ENCODE results near the gene TSPAN14. TPM values are rescaled to one million over a fixed set of nuclear protein-coding genes. Genes with fewer than 3 reads are reported as not detected.

Gene TSPAN14
- total RNA-seq, 2 donors from 2014 or later, result 83.5 to 91.7 TPM

DNA sequence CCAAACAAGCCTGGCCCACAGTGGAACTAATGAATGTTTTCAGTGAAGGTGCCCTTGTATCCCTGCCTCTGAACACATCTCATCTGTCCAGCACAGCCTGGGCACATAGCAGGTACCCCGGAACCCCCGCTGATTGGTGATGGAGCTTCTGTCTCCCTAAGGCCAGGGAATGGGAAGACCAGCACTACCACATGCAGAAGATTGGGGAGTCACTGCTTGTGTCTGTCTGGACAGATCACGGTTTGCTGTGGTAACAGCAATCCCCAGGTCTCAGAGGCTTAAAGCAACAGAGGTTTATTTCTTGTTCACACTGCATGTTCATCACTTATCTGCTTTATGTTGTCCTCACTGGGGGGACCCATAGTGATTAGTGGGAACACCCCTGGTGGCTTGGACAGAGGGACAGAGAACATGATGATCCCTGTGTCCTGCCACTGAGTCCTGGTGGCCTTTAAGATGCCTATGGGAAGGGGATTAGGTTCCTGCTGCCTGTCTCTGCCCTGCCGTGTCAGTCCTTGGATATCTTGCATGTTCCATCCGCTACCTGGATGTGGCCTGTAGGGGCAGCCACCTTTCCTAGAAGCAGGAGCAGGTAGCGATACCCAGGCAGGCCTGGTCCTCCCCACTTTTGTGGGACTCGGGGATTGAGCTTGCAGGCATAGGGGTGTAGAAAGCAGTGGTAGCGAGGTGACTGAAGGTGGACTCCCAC is 3.6 kb downstream of the TSPAN14 start:
- Histone ChIP-seq H3K27me3 (no peaks in the 10 kb centered on the region), H3K4me1 (peaks cover 52% of the 10 kb centered on the region), H3K36me3 (no peaks in the 10 kb centered on the region), H3K9ac (ENCODE audit: low read depth in 2 of 2, low read length in 2 of 2) (peak overlapping the region in 1 of 2 donors; percentile 82), H3K9me3 (no peaks in the 10 kb centered on the region), H3K4me3 (no peak overlapping the region), H3K27ac (peak overlapping the region; percentile 79)
- intact Hi-C loops (cut with DNase I), result no loop called here
- TF ChIP-seq CTCF (IDR thresholded peaks at IDR 0.05), result no peak
- no peak for DNase-seq

DNA sequence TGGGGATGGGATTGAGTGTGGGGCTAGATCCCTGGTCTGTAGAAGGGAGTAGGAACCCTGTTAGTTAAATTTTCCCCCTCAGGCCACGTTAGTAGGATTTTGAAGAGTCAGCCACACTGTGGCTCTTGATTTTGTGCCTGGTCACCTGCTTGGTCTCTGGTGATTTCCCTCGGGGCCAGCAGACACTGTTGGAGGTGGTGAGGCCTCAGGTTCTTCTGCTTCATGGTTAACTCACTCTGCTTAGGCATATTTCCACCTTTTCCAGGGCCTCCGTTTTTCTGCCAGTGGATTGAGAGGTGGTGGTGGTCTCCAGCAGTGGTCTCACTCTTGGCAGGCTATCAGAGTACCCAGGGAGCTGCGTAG is 4.1 kb downstream of the TSPAN14 start:
- H3K4me1 ChIP-seq, result peaks cover 57% of the 10 kb centered on the region
- no peaks in the 10 kb centered on the region for H3K9me3 ChIP-seq
- H3K27me3 ChIP-seq, result no peaks in the 10 kb centered on the region
- peak overlapping the region; percentile 79 for H3K27ac ChIP-seq
- H3K36me3 ChIP-seq, result no peaks in the 10 kb centered on the region
- peak overlapping the region in 1 of 2 donors; percentile 82 for H3K9ac ChIP-seq (ENCODE audit: low read depth in 2 of 2, low read length in 2 of 2)
- no peak for DNase-seq
- intact Hi-C loops (cut with DNase I), result no loop called here
- H3K4me3 ChIP-seq, result no peak overlapping the region
- no peak for TF ChIP-seq CTCF (IDR thresholded peaks at IDR 0.05)

GRCh38 chr10:80458638-80459037 is 4.5 kb downstream of the TSPAN14 start:
- H3K27me3 ChIP-seq, result no peaks in the 10 kb centered on the region
- no peak for DNase-seq
- no peak overlapping the region for H3K4me3 ChIP-seq
- H3K9ac ChIP-seq (ENCODE audit: low read depth in 2 of 2, low read length in 2 of 2), result peak overlapping the region in 1 of 2 donors; percentile 82
- peak overlapping the region; percentile 79 for H3K27ac ChIP-seq
- intact Hi-C loops (cut with DNase I), result no loop called here
- H3K4me1 ChIP-seq, result peaks cover 59% of the 10 kb centered on the region
- H3K36me3 ChIP-seq, result no peaks in the 10 kb centered on the region
- no peak for TF ChIP-seq CTCF (IDR thresholded peaks at IDR 0.05)
- H3K9me3 ChIP-seq, result no peaks in the 10 kb centered on the region

DNA sequence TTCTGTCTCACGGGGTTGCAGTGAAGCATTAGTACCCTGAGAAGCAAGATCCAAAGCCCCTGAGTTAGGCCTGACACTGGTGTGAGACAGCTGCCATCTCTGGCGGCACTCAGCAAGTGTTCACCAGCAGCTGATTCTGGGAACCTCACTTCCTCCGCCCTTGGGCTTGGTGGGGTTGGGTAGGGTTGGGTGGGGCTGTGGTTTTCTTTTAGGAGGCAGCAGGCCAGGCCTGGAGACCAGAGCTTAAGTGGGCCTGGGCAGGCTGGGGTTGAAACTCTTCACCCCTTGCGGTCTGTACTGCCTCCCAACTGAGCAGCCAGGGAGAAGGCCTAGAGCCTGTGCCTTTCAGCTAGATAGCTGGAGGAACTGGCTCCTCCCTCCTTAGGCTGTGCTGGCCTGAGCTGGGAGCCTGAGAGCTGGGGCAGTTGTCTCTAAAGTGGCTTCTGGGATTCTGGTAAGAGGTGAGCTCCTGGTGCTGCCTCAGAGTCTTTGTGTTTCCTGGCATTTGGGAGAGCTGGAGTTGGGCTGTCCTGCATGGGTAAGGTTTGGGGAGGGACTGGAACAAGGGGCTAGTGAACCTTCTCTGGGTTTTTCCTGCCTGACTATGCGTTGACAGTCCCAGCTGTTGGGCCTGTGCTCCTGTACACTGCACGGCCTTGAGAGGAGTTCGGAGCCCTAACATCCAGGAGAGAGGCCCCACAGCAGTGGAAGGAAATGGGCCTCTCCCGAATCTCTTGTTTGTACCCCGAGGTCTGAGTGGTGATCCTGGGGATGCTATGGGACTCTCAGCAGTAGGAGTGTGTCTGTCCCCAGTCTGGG is 5.1 kb downstream of the TSPAN14 start:
- H3K4me1 ChIP-seq, result peaks cover 65% of the 10 kb centered on the region
- H3K27ac ChIP-seq, result peak overlapping the region; percentile 79
- no peaks in the 10 kb centered on the region for H3K9me3 ChIP-seq
- TF ChIP-seq CTCF (IDR thresholded peaks at IDR 0.05), result no peak
- intact Hi-C loops (cut with DNase I), result no loop called here
- H3K27me3 ChIP-seq, result no peaks in the 10 kb centered on the region
- H3K4me3 ChIP-seq, result peak overlapping the region; percentile 12
- H3K36me3 ChIP-seq, result no peaks in the 10 kb centered on the region
- DNase-seq, result peak; percentile 88
- peak overlapping the region; percentile 60 to 82 for H3K9ac ChIP-seq (ENCODE audit: low read depth in 2 of 2, low read length in 2 of 2)

DNA sequence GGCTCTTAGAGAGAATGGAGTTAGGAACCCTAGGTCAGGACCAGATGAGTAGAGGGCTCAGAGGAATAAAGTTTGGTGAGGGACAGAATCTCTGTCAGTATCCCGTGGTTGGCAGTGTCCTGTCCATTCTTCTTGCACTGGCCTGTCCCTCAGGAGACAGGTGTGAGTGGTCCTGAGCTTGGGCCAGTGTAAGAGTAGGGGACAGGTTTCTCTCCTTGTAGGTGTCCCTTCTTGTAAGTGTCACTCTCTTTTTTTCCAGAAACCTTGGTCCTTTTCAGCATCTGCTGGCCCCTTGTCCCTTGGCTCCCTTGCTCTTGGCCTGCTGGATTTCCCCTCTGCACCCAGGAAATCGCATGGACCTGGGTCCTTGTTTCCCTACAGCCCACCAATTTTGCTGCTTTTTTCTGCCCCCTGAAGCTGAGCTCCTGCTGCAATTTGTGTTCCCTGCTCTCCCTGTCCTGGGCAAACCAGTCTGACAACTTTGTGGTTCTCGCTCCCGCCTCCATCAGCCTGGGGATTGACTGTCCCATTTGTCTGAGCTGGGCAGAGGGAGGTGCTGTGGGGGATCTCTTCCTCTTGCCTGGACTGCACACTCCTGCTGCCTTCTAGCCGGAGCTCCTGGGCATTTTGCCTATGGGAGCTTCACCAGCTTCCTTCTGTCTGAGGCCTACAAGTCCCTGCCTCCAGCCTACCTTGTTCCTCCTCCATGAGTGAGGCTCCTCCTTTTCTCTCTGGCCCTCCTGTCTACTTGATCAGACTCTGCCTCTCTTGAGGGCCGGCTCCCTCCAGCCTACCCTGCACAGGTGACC is 6.5 kb downstream of the TSPAN14 start:
- TF ChIP-seq CTCF (IDR thresholded peaks at IDR 0.05), result no peak
- peak overlapping the region; percentile 41 to 82 for H3K9ac ChIP-seq (ENCODE audit: low read depth in 2 of 2, low read length in 2 of 2)

More for the DNA sequence above, 6.5 kb downstream of the TSPAN14 start:
- DNase-seq, result peak; percentile 93
- intact Hi-C loops (cut with DNase I), result no loop called here
- Histone ChIP-seq H3K4me1 (peaks cover 78% of the 10 kb centered on the region), H3K36me3 (no peaks in the 10 kb centered on the region), H3K27me3 (no peaks in the 10 kb centered on the region), H3K4me3 (no peak overlapping the region), H3K9me3 (no peaks in the 10 kb centered on the region), H3K27ac (peak overlapping the region; percentile 79)

All from colonic mucosa (tissue), 4 donors.